Measurements from ENCODE around the gene NEDD8.
"Not testable (repeated sequence)": the region's sequence is repeated elsewhere in the genome, so short reads cannot be mapped to it uniquely, and the experiment has no call there.

The NEDD8 gene

DNA sequence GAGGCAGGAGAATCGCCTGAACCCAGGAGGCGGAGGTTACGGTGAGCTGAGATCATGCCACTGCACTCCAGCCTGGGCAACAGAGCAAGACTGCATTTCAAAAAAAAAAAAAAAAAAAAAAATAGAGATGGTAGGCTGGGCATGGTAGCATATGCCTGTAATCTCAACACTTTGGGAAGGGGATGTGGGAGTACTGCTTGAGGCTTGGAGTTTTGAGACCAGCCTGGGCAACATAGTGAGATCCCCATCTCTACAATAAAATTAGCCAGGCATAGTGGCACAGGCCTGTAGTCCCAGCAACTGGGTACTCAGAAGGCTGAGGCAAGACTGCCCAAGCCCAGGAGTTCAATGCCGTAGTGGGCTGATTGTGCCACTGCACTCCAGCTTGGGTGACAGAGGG lies 9.2 kb downstream of the NEDD8 start:
- DNase-seq (ENCODE audit: low spot score), result not testable (repeated sequence)

DNA sequence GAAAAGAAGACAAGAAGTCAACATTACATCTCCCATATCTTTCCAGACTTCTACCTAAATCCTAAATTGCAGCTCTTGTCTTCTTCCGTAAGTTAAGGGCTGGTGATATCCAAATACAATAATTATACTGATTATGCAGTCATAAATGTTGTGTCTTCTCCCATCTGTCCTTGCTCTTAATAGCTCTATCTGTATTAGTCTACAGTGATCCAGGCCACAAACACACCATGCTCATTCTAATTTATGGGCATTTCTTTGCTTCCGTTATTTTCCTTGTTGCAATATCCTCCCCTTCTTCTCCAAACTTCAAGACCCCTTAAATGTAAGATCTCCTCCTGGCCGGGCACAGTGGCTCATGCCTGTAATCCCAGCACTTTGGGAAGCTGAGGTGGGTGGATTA lies 12.6 kb downstream of the NEDD8 start:
- no peak for DNase-seq (ENCODE audit: low spot score)

- DNase-seq (ENCODE audit: low spot score), result no peak
Measured at GRCh38 chr14:24219080-24219479, 13.1 kb downstream of the NEDD8 start.

- DNase-seq (ENCODE audit: low spot score), result not testable (repeated sequence)
Measured at GRCh38 chr14:24216876-24217275, 15.3 kb downstream of the NEDD8 start.

DNA sequence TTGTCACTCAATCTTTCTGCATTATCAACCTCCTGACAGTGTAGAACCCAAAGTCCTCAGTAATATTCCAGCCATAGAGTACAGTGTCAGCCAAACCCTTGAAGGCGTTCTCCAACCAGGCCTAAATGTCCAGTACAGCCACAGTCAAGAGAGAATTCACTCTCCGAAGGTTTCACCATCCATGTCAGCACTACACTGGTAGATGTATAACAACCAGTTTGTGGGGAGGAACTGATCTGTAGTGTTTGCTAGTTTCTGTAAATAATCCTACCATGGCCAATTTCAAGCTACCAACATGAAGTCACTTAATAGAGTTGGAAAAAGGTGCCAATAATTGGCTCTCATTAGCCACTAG lies 15.8 kb downstream of the NEDD8 start:
- no peak for DNase-seq (ENCODE audit: low spot score)

- peak; percentile 89 for DNase-seq (ENCODE audit: low spot score)
Measured at GRCh38 chr14:24215495-24216344, 16.4 kb downstream of the NEDD8 start, which contains the start of gene MDP1. Gene MDP1, minus strand, starts transcription at chr14:24216066. Its CDS starts 111 bp downstream, at chr14:24215955.

DNA sequence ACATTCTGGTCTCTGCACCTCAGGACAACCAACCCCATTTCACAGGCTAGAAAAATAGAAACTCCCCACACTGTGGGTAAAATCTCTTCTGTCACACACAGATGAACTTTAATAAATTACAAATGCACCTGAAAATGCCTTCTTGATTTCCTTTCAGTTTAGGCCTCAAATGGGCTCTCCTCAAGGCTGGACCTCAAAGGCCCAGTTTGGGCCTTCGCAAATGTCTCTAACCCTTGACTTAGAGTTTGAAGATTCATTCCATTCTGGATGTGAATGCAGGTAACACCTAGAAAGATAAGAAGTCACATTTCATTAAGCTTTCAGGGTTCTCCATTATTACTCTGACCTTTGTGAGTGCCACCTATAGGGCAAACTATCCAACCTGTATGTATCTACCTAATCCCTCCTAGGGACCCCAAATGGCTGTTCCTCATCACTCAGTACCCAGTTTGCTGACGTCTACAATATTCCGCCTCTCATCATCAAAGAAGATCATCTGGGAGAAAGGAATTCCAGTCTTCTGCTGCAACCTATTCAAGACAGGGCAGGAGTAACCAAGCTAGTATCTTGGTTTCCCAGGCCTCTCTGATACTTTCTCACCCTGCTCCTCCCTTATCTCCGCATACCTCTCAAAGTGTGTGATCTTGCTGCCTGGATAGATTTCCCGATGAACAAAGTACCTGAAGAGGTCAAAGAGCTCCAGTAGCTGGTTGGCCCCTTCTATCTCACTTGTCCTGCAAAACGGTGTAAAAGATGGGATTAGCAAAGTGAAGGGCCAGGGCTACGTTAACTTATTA lies 18.1 kb downstream of the NEDD8 start:
- no peak for DNase-seq (ENCODE audit: low spot score)

GRCh38 chr14:24212924-24213865 lies 19.0 kb downstream of the NEDD8 start, which contains the start of gene CHMP4A:
Gene CHMP4A, minus strand, starts transcription at chr14:24213488. Its CDS starts 49 bp downstream, at chr14:24213439.
- DNase-seq (ENCODE audit: low spot score), result peak; percentile 99

DNA sequence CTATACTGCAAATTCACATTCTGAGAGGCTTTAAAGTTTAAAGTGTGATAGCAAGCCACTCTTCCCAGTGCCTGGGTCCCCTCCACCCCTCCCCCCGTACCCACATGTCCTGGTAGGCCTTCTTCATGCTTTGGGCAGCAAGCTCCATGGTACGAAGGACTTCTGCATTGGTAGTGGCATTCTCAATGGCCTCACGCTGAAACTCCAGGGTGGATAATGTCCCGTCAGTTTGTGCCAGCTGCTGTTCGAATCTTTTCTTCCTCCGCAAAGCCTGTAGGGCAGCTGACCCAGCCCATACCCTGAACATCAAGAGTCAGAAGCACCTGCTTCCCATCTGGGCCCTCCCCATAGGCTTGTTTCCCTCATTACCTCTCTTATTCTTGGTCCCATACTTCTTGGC lies 20.9 kb downstream of the NEDD8 start:
- no peak for DNase-seq (ENCODE audit: low spot score)

DNA sequence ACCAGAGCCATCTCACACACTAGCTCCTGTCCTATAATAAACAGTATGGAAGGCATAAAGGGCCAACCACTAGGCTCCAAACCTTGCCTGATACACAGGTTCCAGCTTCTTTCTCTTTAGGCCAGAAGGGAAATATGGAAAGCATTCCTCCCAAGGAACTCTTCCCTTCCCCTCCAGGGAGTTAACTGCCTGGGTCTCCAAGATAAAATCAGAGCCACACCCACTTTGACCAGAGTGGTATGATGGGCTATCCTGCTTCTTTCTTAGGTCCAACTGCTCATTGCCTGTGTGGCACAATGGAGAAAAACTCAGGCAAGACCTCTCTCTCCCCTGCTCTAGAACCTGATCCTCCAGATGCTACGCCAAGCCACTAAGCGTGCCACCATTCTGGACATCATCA lies 24.5 kb downstream of the NEDD8 start:
- no peak for DNase-seq (ENCODE audit: low spot score)

- no peak for DNase-seq (ENCODE audit: low spot score)
Measured at GRCh38 chr14:24207104-24207551, 25.0 kb downstream of the NEDD8 start.

DNA sequence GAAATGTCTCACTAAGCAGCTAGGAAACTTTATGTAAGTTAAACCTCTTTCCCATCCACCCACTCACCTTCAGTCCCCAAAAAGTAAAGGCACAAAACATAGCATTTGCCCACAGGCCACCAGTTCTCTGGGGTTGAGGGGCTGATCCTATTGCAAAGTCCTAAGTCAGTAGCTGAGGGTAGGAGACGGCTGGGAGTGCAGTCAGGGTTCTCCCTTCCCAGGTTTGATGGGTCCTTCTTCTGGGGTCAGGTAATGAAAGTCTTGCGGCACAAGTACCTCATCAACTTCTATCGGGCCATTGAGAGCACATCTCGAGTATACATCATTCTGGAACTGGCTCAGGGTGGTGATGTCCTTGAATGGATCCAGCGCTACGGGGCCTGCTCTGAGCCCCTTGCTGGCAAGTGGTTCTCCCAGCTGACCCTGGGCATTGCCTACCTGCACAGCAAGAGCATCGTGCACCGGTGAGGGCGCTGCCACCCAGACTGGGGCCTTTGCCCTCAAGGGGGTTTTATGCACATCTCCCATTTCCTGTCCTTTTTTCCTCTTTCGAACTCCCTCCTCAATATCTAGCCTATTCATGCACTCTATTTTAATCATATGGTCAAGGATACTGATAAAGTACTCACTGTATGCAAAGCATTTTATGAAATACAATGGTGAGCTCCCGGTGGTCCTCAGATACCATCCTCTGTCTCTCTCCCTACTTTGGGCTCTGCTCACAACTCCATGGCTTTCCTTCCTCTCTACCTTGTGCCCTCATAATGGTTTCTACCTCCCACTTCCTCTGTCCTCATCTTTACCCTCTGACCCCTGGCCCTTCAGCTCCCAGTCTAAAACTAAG lies 25.7 kb downstream of the NEDD8 start:
- no peak for DNase-seq (ENCODE audit: low spot score)

GRCh38 chr14:24204163-24205146 lies 27.7 kb downstream of the NEDD8 start:
- DNase-seq (ENCODE audit: low spot score), result no peak

DNA sequence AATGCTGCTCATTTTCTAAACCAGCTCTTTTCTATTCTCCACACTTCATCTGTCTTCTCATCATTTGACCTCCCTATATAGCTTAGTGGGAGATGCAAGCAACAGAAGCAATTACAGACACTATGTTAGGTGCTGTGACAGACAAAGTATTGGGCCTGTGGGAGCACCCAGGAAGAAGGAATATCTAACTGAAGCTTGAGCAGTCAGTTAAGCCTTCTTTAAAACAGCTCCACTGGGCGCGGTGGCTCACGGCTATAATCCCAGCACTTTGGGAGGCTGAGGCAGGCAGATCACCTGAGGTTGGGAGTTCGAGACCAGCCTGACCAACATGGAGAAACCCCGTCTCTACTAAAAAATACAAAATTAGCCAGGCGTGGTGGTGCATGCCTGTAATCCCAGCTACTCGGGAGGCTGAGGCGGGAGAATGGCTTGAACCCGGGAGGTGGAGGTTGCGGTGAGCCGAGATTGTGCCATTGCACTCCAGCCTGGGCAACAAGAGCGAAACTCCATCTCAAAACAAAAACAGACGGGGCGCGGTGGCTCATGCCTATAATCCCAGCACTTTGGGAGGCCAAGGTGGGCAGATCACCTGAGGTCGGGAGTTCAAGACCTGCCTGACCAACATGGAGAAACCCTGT lies 28.8 kb downstream of the NEDD8 start:
- DNase-seq (ENCODE audit: low spot score), result not testable (repeated sequence)

- DNase-seq (ENCODE audit: low spot score), result not testable (repeated sequence)
Measured at GRCh38 chr14:24202538-24202937, 29.6 kb downstream of the NEDD8 start.

DNA sequence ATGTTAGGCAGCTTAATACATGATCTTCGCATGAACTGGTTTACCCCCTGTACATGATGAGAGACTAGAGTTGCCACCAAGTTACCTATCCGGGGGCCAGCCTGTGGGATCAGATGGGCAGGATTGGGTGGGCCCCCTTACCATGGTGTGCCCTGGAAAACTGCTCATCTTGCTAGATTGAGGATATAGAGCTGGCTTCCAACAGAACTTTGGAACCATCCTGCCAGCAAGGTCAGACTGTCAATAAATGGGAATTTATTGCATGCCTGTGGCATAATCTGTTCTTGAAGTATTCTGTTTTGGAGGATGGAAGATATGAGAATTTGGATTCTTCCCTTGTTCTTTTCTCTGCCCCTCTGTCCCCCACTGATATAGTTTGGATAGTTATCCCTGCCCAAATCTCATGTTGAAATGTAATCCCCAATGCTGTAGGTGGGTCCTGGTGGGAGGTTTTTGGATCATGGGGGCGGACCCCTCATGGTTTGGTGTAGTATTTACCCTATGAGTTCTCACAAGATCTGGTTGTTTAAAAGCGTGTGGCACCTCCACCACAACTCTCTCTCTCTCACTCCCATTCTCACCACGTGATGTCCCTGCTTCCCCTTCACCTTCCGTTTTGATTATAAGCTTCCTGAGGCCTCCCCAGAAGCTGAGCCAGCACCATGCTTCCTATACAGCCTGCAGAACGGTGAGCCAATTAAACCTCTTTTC lies 33.2 kb downstream of the NEDD8 start:
- DNase-seq (ENCODE audit: low spot score), result no peak

GRCh38 chr14:24197056-24197450 lies 35.1 kb downstream of the NEDD8 start:
- DNase-seq (ENCODE audit: low spot score), result no peak

Data from RKO (cell line).